Thymus (tissue), 11 donors: ENCODE data around the gene USH2A. TPM values are rescaled to one million over a fixed set of nuclear protein-coding genes. Genes with fewer than 3 reads are reported as not detected.

Experiments used
- DNase-seq, 9 donors: peaks; one replicate each; pipeline ENCODE4 v3.0.0-alpha.2; 2013; ENCODE audit warnings: low spot score in 9 of 9, low read depth in 6 of 9, missing footprints in 1 of 9
- H3K27ac ChIP-seq, 2 donors: one replicate each; pipeline ENCODE4 v1.5.1; 2013; ENCODE audit warnings: control low read depth in 1 of 2, low read depth in 1 of 2, low read length in 1 of 2, mild to moderate bottlenecking in 1 of 2, moderate library complexity in 1 of 2
- H3K27me3 ChIP-seq, 2 donors: one replicate each; pipeline ENCODE4 v1.5.1; 2013; ENCODE audit warnings: low read length in 1 of 2; ENCODE audit not compliant: control insufficient read depth in 2 of 2, insufficient read depth in 1 of 2
- H3K36me3 ChIP-seq, 2 donors: one replicate each; pipeline ENCODE4 v1.5.1; 2013; ENCODE audit warnings: low read length in 1 of 2, mild to moderate bottlenecking in 1 of 2, moderate library complexity in 1 of 2; ENCODE audit not compliant: control insufficient read depth in 2 of 2, insufficient read depth in 2 of 2
- H3K4me1 ChIP-seq, 2 donors: one replicate each; pipeline ENCODE4 v1.5.1; 2013; ENCODE audit warnings: low read length in 2 of 2; ENCODE audit not compliant: control insufficient read depth in 2 of 2, insufficient read depth in 2 of 2
- H3K4me3 ChIP-seq, 2 donors: one replicate each; pipeline ENCODE4 v1.5.1; 2013; ENCODE audit warnings: low read length in 2 of 2, control low read depth in 1 of 2, mild to moderate bottlenecking in 1 of 2
- H3K9me3 ChIP-seq, 2 donors: one replicate each; pipeline ENCODE4 v1.5.1; 2013; ENCODE audit warnings: low read length in 1 of 2, mild to moderate bottlenecking in 1 of 2; ENCODE audit not compliant: control insufficient read depth in 2 of 2, insufficient read depth in 1 of 2
- WGBS: extraction: QIAGEN DNeasy Blood & Tissue Kit; methylation state at CpG from one replicate; pipeline ENCODE4 v1.1.7; 2013; 5-methylcytosine and 5-hydroxymethylcytosine counted together
- polyA plus RNA-seq: library from polyadenylated mRNA; stranded (reverse); fragments of 200-250 nt; gene quantifications from one replicate; pipeline ENCODE4 v1.2.3, GENCODE V29; 2013
- total RNA-seq: library from RNA; stranded (reverse); fragments of 120-200 nt; gene quantifications from one replicate; pipeline ENCODE4 v1.2.4, GENCODE V29; 2013
- donor health status: healthy.

Gene USH2A
- total and polyA plus RNA-seq, 2 donors: 0.09 to 0.14 TPM

DNA sequence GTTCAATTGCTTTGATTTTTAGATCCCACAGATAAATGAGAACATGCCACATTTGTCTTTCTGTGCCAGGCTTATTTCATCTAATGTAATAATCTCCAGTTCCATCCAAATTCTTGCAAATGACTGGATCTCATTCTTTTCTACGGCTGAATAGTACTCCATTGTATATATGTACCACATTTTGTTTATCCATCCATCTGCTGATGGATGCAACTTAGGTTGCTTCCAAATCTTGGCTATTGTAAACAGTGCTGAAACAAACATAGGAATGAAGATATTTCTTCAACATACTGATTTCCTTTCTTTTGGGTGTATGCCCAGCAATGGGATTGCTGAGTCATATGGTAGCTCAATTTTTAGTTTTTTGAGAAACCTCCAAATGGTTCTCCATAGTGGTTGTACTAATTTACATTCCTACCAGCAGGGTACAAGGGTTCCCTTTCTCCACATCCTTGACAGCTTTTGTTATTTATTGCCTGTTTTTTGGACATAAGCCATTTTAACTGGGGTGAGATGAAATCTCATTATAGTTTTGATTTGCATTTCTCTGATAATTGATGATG is 511.8 kb downstream of the USH2A start:
- no peaks in the 10 kb centered on the region for H3K27me3 ChIP-seq
- no peaks in the 10 kb centered on the region for H3K4me1 ChIP-seq
- H3K36me3 ChIP-seq: no peaks in the 10 kb centered on the region
- DNase-seq: no peak
- H3K9me3 ChIP-seq: no peaks in the 10 kb centered on the region
- H3K4me3 ChIP-seq: no peak overlapping the region
- no peak overlapping the region for H3K27ac ChIP-seq
- 92% methylated on average over 1 of the region's 1 CpG for WGBS

DNA sequence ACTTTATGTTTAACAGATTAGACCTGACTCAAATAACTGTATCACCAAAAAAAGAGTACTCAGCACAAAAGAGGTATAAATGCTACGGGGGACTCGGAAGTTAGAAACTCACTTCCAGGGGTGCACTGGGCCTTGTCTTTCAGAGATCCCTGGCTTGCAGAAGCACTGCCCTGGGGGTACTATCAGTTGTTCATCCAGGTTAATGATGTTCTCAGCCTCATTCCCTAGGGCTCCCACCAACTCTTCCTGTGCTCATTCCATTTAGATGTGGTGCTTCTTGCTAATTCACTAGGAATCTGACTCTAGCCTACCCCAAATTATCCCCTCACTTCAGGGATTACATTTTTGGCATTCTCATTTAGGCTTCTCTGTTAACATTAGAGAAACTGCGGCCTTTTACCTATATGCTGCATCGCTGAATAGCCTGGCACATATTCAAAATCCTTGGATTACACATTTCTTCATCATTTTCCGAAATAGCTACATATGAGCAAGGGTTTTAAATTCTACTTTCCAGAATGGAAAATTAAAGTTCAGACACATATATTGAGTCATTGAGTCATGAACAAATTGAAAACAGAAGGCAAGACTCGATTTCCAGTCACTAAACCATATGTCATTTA is 517.6 kb downstream of the USH2A start:
- no peaks in the 10 kb centered on the region for H3K27me3 ChIP-seq
- WGBS: 92% methylated on average over 6 of the region's 6 CpGs
- no peaks in the 10 kb centered on the region for H3K36me3 ChIP-seq
- no peaks in the 10 kb centered on the region for H3K4me1 ChIP-seq
- no peak overlapping the region for H3K4me3 ChIP-seq
- no peak for DNase-seq
- no peaks in the 10 kb centered on the region for H3K9me3 ChIP-seq
- no peak overlapping the region for H3K27ac ChIP-seq

DNA sequence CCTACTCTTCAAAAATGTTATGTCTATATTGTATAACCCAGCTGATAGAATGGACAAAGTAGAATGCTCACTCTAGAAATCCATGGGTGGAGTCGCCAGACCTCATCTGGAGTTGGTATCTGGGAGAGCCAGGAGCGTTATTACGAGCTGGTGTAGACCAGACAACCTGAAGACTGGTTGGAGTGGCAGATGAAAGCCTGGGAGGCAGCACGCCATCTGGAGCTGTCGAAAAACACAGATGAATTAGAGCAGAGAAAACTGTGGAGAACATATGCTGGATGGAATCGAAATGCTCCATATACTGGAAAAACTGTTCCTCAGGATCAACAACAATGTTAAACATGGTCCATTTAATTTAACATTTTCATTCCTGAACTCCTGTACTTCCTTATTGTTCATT is 522.6 kb downstream of the USH2A start:
- no peak for DNase-seq
- Histone ChIP-seq H3K4me3 (no peak overlapping the region), H3K27me3 (no peaks in the 10 kb centered on the region), H3K9me3 (no peaks in the 10 kb centered on the region), H3K27ac (no peak overlapping the region), H3K36me3 (no peaks in the 10 kb centered on the region), H3K4me1 (no peaks in the 10 kb centered on the region)
- 89% methylated on average over 6 of the region's 6 CpGs for WGBS

DNA sequence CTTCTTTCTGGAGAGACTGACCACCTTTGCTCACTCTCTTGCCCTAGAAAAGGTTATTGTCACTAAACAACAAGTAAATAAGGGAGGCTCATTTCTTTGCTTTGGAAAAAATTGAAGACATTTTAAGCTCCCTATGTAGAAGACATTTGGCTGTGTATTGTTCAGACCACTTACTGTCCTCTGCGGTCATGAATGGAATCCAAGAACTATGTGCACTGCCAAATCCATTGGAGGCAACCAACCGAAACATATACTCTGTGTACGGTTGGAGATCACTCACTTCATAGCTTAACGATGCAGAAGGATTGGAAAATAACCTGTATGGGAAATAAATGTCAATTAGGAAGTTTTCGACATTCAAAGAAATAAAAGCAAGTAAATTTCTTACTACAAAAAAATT is 523.3 kb downstream of the USH2A start:
- no peak for DNase-seq

DNA sequence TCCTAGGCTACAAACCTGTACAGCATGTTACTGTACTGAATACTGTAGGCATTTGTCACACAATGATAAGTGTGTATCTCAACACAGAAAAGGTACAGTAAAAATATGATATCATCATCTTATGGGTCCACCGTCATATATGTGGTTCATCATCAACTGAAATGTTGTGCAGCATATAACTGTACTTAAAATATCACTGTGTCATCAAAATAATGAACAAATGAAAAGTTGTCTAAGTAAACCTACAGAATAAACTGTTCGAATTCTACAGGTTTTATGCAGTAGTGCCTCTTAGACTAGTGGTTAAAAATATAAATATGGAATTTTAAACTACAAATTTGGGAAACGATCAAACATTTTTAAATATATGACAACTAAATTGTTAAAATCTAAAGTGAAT is 527.4 kb downstream of the USH2A start:
- no peaks in the 10 kb centered on the region for H3K36me3 ChIP-seq
- H3K27me3 ChIP-seq: no peaks in the 10 kb centered on the region
- no peak overlapping the region for H3K27ac ChIP-seq
- no peak overlapping the region for H3K4me3 ChIP-seq
- no peak for DNase-seq
- H3K9me3 ChIP-seq: no peaks in the 10 kb centered on the region
- no peaks in the 10 kb centered on the region for H3K4me1 ChIP-seq
- WGBS: 91% methylated on average over 3 of the region's 3 CpGs

More for the DNA sequence above, 523.3 kb downstream of the USH2A start:
- no peak overlapping the region for H3K4me3 ChIP-seq
- no peaks in the 10 kb centered on the region for H3K36me3 ChIP-seq
- H3K27ac ChIP-seq: no peak overlapping the region
- no peaks in the 10 kb centered on the region for H3K4me1 ChIP-seq
- WGBS: 83% methylated on average over 5 of the region's 5 CpGs
- no peaks in the 10 kb centered on the region for H3K9me3 ChIP-seq
- no peaks in the 10 kb centered on the region for H3K27me3 ChIP-seq

DNA sequence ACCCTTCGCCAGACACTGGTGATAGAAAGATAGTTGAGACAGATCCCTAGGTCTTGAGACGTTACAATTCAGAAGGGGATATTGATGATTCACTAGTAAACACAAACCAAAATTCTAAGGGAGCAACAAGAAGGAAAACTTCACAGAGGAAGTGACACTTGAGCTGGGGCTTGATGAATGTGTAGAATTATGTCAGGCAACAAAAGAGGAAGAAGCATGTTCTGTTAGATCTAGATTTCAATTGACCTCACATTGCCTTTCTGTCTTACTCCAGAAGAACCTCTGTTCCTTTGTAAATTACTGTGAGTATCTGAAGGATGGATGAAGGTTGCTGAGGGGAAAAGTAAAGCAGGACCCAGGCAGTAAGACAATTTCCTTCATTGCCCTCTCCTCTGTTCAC is 528.0 kb downstream of the USH2A start:
- Histone ChIP-seq H3K27me3 (no peaks in the 10 kb centered on the region), H3K27ac (no peak overlapping the region)
- WGBS: 60% methylated on average over 2 of the region's 2 CpGs

DNA sequence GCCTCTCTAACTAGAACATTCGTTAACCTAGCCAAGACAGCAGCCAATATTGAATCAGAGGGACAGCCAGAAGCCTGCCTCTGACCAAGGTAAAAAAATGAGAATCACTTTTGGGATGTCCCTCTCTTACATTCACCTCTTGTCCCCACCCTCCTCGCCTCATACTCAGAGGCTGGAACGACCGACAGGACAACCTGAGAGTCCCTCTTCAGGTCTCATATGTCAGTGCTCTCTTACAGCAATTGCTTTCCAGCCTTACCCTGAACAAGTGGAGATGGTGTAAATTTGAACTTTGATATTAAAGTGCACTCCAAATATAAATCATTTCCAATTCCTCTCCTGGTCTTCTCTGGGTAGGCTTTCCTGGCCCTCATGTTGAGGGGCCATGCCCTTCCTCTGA is 528.6 kb downstream of the USH2A start:
- no peaks in the 10 kb centered on the region for H3K36me3 ChIP-seq
- no peaks in the 10 kb centered on the region for H3K9me3 ChIP-seq
- no peaks in the 10 kb centered on the region for H3K4me1 ChIP-seq
- no peaks in the 10 kb centered on the region for H3K27me3 ChIP-seq
- 65% methylated on average over 4 of the region's 4 CpGs for WGBS
- no peak overlapping the region for H3K4me3 ChIP-seq
- DNase-seq: no peak
- H3K27ac ChIP-seq: no peak overlapping the region

More for the DNA sequence above, 528.0 kb downstream of the USH2A start:
- Histone ChIP-seq H3K4me1 (no peaks in the 10 kb centered on the region), H3K36me3 (no peaks in the 10 kb centered on the region), H3K4me3 (no peak overlapping the region), H3K9me3 (no peaks in the 10 kb centered on the region)
- DNase-seq: no peak

DNA sequence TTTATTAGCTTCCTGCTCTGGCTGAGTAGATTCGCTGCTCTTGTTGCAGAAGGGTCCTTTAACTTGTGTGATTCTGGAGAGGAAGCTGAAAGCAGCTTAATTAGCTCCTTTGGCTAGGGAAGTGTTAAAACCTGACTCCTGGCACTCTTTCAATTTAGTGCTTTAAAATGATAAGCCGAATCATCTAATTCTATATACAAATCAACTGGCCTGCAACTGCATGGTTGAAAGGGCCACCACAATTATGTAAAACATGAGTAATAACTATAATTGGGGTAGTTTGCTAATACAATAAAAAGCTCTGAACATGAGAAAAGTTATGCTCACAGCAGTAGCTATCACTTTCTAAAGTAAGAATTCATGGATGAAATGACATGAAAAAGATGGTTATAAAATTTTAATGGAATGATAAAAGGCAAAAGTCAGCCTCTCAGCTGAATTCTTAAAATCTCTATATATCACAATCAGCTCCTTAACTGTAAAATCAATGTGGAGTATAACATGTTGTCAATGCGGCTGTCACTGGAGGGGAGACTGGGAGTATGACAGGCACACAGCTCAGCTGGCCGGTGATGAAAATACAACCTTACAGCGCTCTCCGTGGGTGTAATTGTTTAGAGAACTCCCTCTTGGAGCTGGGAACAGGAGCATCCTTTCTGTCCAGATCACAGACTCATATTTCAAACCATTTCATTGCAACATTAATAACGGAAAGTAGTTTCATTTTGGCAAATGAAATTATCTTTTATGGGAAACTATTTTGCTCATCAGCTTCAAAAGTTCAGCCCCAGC is 531.8 kb downstream of the USH2A start:
- Histone ChIP-seq H3K4me3 (no peak overlapping the region), H3K36me3 (no peaks in the 10 kb centered on the region), H3K4me1 (no peaks in the 10 kb centered on the region), H3K27ac (no peak overlapping the region), H3K9me3 (no peaks in the 10 kb centered on the region), H3K27me3 (no peaks in the 10 kb centered on the region)
- DNase-seq: no peak
- WGBS: 65% methylated on average over 7 of the region's 7 CpGs

DNA sequence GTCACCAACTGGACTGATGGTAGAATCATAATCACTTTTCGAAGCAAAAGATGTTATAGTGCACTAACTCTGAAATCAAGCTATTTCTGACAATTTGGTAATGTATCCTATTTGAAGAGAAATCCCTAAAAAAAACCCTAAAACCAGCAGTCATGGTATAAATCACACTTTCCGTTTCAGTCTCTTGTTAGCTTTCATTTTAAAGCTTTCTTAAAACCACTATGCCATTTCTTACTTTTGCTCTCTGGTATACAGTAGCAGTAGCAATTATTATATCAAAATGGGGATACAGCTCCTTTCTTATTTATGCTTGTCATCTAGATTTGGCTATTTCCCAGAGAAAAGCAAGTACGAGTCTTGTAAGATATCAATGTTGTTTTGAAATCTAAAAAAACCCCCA is 532.8 kb downstream of the USH2A start:
- Histone ChIP-seq H3K27me3 (no peaks in the 10 kb centered on the region), H3K9me3 (no peaks in the 10 kb centered on the region), H3K36me3 (no peaks in the 10 kb centered on the region), H3K4me3 (no peak overlapping the region), H3K4me1 (no peaks in the 10 kb centered on the region), H3K27ac (no peak overlapping the region)
- no peak for DNase-seq
- 75% methylated on average over 3 of the region's 3 CpGs for WGBS
